GM12892 (cell line): ENCODE measurements around the gene KRT72.

Experiments
- POLR2A ChIP-seq: IDR thresholded peaks from 2 replicates; pipeline ENCODE4 v1.6.1; 2011; ENCODE audit warnings: low read depth, low read length, control low read depth
- POLR2AphosphoS5 ChIP-seq: IDR thresholded peaks from 2 replicates; pipeline ENCODE4 v1.6.1; 2011; ENCODE audit warnings: low read depth, low read length, control low read depth

DNA sequence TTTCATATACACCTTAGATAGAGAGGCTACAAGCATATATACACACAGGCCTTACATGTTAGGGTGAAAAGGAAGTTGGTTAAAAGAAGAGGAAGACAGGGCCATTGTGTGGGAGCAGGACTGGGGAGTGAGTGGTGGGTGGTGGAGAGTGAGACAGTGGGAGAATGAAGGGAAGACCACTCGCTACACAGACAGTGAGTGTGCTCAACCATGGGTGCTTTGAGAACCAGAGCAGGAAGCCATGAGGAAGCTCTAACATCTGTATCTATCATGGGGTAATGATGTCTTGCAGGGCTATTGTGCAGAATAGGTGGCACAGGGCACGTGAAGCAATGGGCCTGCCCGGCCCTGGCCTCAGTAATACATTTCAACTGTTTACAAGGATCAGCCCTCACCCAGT is 16.2 kb downstream of the KRT72 start:
- TF ChIP-seq POLR2A (no peak), POLR2AphosphoS5 (no peak)
